CD4-positive, alpha-beta T cell (primary cell): ENCODE measurements around the gene RSPH9. TPM values are rescaled to one million over a fixed set of nuclear protein-coding genes. Genes with fewer than 3 reads are reported as not detected.

Source experiments
- ATAC-seq: fragments of 200-7000 bp; cut with Tn5 transposase; one replicate; pipeline ENCODE4 v1.10.0; 2022; ENCODE audit warnings: mild to moderate bottlenecking; ENCODE audit not compliant: poor library complexity
- CTCF ChIA-PET: fragments of 350-600 bp; sonication (Branson Sonifier 250); formaldehyde crosslinking; loops from one replicate; lab custom pipeline; 2021; ENCODE audit warnings: antibody characterized with exemption, inconsistent platforms; lab: Charles Lee
- POLR2A ChIA-PET: fragments of 350-600 bp; sonication (Branson Sonifier 250); formaldehyde crosslinking; loops from one replicate; lab custom pipeline; 2021; ENCODE audit warnings: antibody characterized with exemption, inconsistent platforms; lab: Charles Lee
- DNase-seq, 14 experiments: peaks; one replicate each; pipeline ENCODE4 v3.0.0-alpha.2; 2013 to 2020; ENCODE audit warnings: mixed read lengths in 2 of 14
- H3K27ac ChIP-seq, 2 donors: one replicate each; pipeline versions ENCODE4 v1.5.1 to v1.7.0; 2013; ENCODE audit warnings: low read length in 2 of 2, low read depth in 1 of 2, mild to moderate bottlenecking in 1 of 2
- H3K27me3 ChIP-seq, 2 experiments: 1 replicate in 1 of 2; 2 replicates in 1 of 2; pipeline versions ENCODE4 v1.6.1 to v1.7.0; 2013; ENCODE audit warnings: low read length in 2 of 2, control low read depth in 1 of 2, mild to moderate bottlenecking in 1 of 2, moderate library complexity in 1 of 2; ENCODE audit not compliant: insufficient read depth in 2 of 2, control insufficient read depth in 1 of 2
- H3K36me3 ChIP-seq: one replicate; pipeline ENCODE4 v1.6.1; 2013; ENCODE audit warnings: low read length, control low read depth; ENCODE audit not compliant: insufficient read depth
- H3K4me1 ChIP-seq: one replicate; pipeline ENCODE4 v1.6.1; 2013; ENCODE audit warnings: low read length, control low read depth; ENCODE audit not compliant: insufficient read depth
- H3K4me3 ChIP-seq: one replicate; pipeline ENCODE4 v1.5.1; 2013; ENCODE audit warnings: mild to moderate bottlenecking, low read length, moderate library complexity
- H3K9me3 ChIP-seq, 2 experiments: 1 replicate in 1 of 2; 2 replicates in 1 of 2; pipeline versions ENCODE4 v1.6.1 to v1.7.0; 2013; ENCODE audit warnings: low read length in 2 of 2, mild to moderate bottlenecking in 2 of 2, control low read depth in 1 of 2, moderate library complexity in 1 of 2; ENCODE audit not compliant: control insufficient read depth in 1 of 2, insufficient read depth in 1 of 2
- H3K27ac Mint-ChIP-seq: one replicate; pipeline ENCODE4 v1.8.0; 2020; ENCODE audit warnings: mixed read lengths
- H3K27me3 Mint-ChIP-seq: one replicate; pipeline ENCODE4 v1.8.0; 2021; ENCODE audit warnings: mixed read lengths
- H3K36me3 Mint-ChIP-seq: one replicate; pipeline ENCODE4 v1.8.0; 2021; ENCODE audit warnings: low read depth, mixed read lengths
- H3K4me1 Mint-ChIP-seq: one replicate; pipeline ENCODE4 v1.8.0; 2021; ENCODE audit warnings: low read depth, mixed read lengths
- H3K4me3 Mint-ChIP-seq: one replicate; pipeline ENCODE4 v1.8.0; 2020; ENCODE audit warnings: mild to moderate bottlenecking, mixed read lengths
- H3K9me3 Mint-ChIP-seq: one replicate; pipeline ENCODE4 v1.8.0; 2020; ENCODE audit warnings: mixed read lengths
- CTCF ChIP-seq: fragments of 200-600 bp; IDR thresholded peaks from one replicate; pipeline ENCODE4 v1.8.0; 2022; ENCODE audit warnings: antibody characterized with exemption, mild to moderate bottlenecking
- intact Hi-C, 2 experiments: fragments of 100-400 bp; cut with DNase I in 1 of 2; cut with micrococcal nuclease in 1 of 2; formaldehyde crosslinking; loops; one replicate each; pipeline versions ENCODE4 v1.15.1 to v1.9.0; 2023 to 2025; cut with DNase I, micrococcal nuclease
- total RNA-seq, 174 experiments: library from RNA in 2 of 174; stranded (reverse) in 2 of 174; gene quantifications; one replicate each; pipeline ENCODE4 v1.2.3 and lab custom pipeline; 2021 to 2026

The RSPH9 gene
- total RNA-seq, 2 experiments from 2014 or later: not detected

- no peak for ATAC-seq
- intact Hi-C loops: no loop called here
- ChIA-PET CTCF (interaction anchor here (0.9 kb wide), 1 partner anchor 18 kb away, joined by 3 read pairs; no protein-coding TSS in a partner anchor), POLR2A (no interaction called here)
- Mint-ChIP-seq H3K9me3 (no peaks in the 10 kb centered on the region), H3K4me3 (no peak overlapping the region), H3K36me3 (no peaks in the 10 kb centered on the region), H3K27me3 (peaks cover 32% of the 10 kb centered on the region), H3K27ac (no peak overlapping the region), H3K4me1 (no peaks in the 10 kb centered on the region)
- Histone ChIP-seq H3K27me3 (peaks cover 0 to 4% of the 10 kb centered on the region in 2 experiments), H3K9me3 (no peaks in the 10 kb centered on the region), H3K36me3 (no peaks in the 10 kb centered on the region), H3K27ac (no peak overlapping the region), H3K4me3 (no peak overlapping the region), H3K4me1 (peaks cover 5% of the 10 kb centered on the region)
- TF ChIP-seq CTCF: no peak
- no peak for DNase-seq
Observed at GRCh38 chr6:43710576-43710975, 65.7 kb downstream of the RSPH9 start.

- intact Hi-C loops: no loop called here
- H3K27ac ChIP-seq: no peak overlapping the region
- H3K4me3 ChIP-seq: no peak overlapping the region
- Mint-ChIP-seq H3K9me3 (no peaks in the 10 kb centered on the region), H3K27me3 (peaks cover 16% of the 10 kb centered on the region), H3K27ac (no peak overlapping the region), H3K36me3 (no peaks in the 10 kb centered on the region), H3K4me1 (no peaks in the 10 kb centered on the region), H3K4me3 (no peak overlapping the region)
- ATAC-seq: no peak
- H3K9me3 ChIP-seq: no peaks in the 10 kb centered on the region
- ChIA-PET CTCF (no interaction called here), POLR2A (no interaction called here)
- no peaks in the 10 kb centered on the region for H3K36me3 ChIP-seq
- H3K27me3 ChIP-seq: no peaks in the 10 kb centered on the region
- H3K4me1 ChIP-seq: no peaks in the 10 kb centered on the region
- no peak for TF ChIP-seq CTCF
- DNase-seq: no peak
Observed at GRCh38 chr6:43712579-43712978, 67.7 kb downstream of the RSPH9 start.

GRCh38 chr6:43713643-43714310, 68.9 kb downstream of the RSPH9 start:
- TF ChIP-seq CTCF: no peak
- Histone ChIP-seq H3K36me3 (no peaks in the 10 kb centered on the region), H3K4me3 (no peak overlapping the region), H3K27me3 (no peaks in the 10 kb centered on the region), H3K27ac (no peak overlapping the region), H3K9me3 (no peaks in the 10 kb centered on the region), H3K4me1 (no peaks in the 10 kb centered on the region)
- Mint-ChIP-seq H3K27ac (no peak overlapping the region), H3K4me3 (no peak overlapping the region), H3K4me1 (no peaks in the 10 kb centered on the region), H3K9me3 (no peaks in the 10 kb centered on the region), H3K27me3 (peaks cover 16% of the 10 kb centered on the region), H3K36me3 (no peaks in the 10 kb centered on the region)
- ChIA-PET CTCF (no interaction called here), POLR2A (no interaction called here)
- ATAC-seq (peak; percentile 24), DNase-seq (no peak)
- intact Hi-C loops: no loop called here
